Mesendoderm (in vitro differentiated cells): ENCODE data around the gene PLA2G4A.

ENCODE experiments used
- DNase-seq: peaks from one replicate; pipeline ENCODE4 v3.0.0; 2013
- H2AK5ac ChIP-seq: 2 replicates; pipeline ENCODE4 v1.6.1; 2013; ENCODE audit warnings: low read length, inconsistent platforms
- H2BK120ac ChIP-seq: 2 replicates; pipeline ENCODE4 v1.6.1; 2013; ENCODE audit warnings: low read depth, mild to moderate bottlenecking, low read length, moderate library complexity, mixed read lengths
- H2BK15ac ChIP-seq: replicated peaks from 2 replicates; pipeline ENCODE4 v1.6.1; 2013; ENCODE audit warnings: low read depth, mild to moderate bottlenecking, moderate library complexity
- H2BK5ac ChIP-seq: 2 replicates; pipeline ENCODE4 v1.6.1; 2013; ENCODE audit warnings: low read length, inconsistent platforms
- H3K18ac ChIP-seq: 2 replicates; pipeline ENCODE4 v1.6.1; 2013; ENCODE audit warnings: mild to moderate bottlenecking, low read length, mixed read lengths
- H3K23ac ChIP-seq: one replicate; pipeline ENCODE4 v1.6.1; 2013; ENCODE audit warnings: low read length
- H3K27ac ChIP-seq: 2 replicates; pipeline ENCODE4 v1.5.1; 2013; ENCODE audit warnings: low read depth, mild to moderate bottlenecking, inconsistent platforms, low read length, moderate library complexity
- H3K27me3 ChIP-seq: 2 replicates; pipeline ENCODE4 v1.6.1; 2013; ENCODE audit warnings: low read length, control low read depth, mild to moderate bottlenecking, inconsistent platforms; ENCODE audit not compliant: insufficient read depth, poor library complexity
- H3K36me3 ChIP-seq: 2 replicates; pipeline ENCODE4 v1.6.1; 2013; ENCODE audit warnings: low read length, inconsistent platforms; ENCODE audit not compliant: control insufficient read depth, insufficient read depth
- H3K4ac ChIP-seq: one replicate; pipeline ENCODE4 v1.6.1; 2013; ENCODE audit warnings: low read depth, mild to moderate bottlenecking, low read length, moderate library complexity
- H3K4me1 ChIP-seq: 2 replicates; pipeline ENCODE4 v1.6.1; 2013; ENCODE audit warnings: low read depth, low read length, inconsistent platforms; ENCODE audit not compliant: control insufficient read depth
- H3K4me2 ChIP-seq: 2 replicates; pipeline ENCODE4 v1.6.1; 2013; ENCODE audit warnings: low read length
- H3K4me3 ChIP-seq: 2 replicates; pipeline ENCODE4 v1.5.1; 2013; ENCODE audit warnings: mild to moderate bottlenecking, low read length
- H3K56ac ChIP-seq: one replicate; pipeline ENCODE4 v1.6.1; 2013; ENCODE audit warnings: low read length
- H3K79me1 ChIP-seq: 2 replicates; pipeline ENCODE4 v1.6.1; 2013; ENCODE audit warnings: low read length, inconsistent platforms
- H3K79me2 ChIP-seq: 2 replicates; pipeline ENCODE4 v1.6.1; 2013; ENCODE audit warnings: mild to moderate bottlenecking, low read length; ENCODE audit not compliant: control insufficient read depth, insufficient read depth
- H3K9ac ChIP-seq: 2 replicates; pipeline ENCODE4 v1.6.1; 2013; ENCODE audit warnings: low read length, inconsistent platforms
- H4K5ac ChIP-seq: one replicate; pipeline ENCODE4 v1.6.1; 2013; ENCODE audit warnings: low read length
- H4K8ac ChIP-seq: one replicate; pipeline ENCODE4 v1.6.1; 2013; ENCODE audit warnings: low read depth, mild to moderate bottlenecking, control low read depth, low read length, moderate library complexity
- WGBS: extraction: QIAGEN DNeasy Blood & Tissue Kit; methylation state at CpG from one replicate; pipeline ENCODE4 v1.1.7; 2013; ENCODE audit warnings: low lambda C conversion rate, missing lambda C conversion rate; ENCODE audit not compliant: insufficient coverage; ENCODE audit errors: extremely low coverage; 5-methylcytosine and 5-hydroxymethylcytosine counted together

PLA2G4A gene

DNA sequence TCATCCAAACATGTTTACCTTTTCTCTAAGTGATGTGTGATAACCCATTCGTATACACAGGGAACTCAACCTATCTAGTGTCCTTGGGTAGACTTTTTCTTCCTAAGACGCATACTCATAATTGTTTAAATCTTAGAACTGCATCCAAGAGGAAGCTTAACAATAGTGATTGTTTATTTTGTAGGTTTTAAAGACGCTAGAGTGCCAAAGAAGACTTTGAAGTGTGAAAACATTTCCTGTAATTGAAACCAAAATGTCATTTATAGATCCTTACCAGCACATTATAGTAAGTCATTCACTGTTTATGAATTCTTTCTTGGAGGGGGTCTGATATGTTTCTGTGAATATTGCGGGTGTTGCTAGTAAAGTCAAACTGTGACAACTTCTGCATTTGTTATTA lies 25.4 kb downstream of the PLA2G4A start:
- WGBS, result no CpG with 5 or more reads among the region's 4 CpGs

DNA sequence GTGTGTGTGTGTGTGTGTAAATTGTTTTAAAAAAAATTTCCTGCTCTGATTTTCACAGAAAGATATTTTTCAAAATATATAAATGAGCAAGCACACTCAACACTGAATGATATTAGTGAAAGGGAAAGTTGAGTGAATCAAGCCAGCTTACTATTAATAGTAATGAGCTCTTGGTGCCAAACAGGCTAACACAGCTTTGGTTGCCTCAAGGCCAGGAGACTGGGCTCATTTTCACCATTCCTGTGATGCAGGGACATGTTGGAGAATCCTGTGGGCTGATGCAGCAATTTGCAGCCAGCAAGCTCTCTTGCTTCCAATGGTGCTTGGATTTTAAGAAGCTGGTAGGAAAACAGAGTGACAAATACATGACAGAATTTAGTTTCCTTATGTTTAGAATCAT lies 30.2 kb downstream of the PLA2G4A start:
- H3K27ac ChIP-seq, result no peak overlapping the region
- H3K27me3 ChIP-seq, result no peaks in the 10 kb centered on the region

More for the DNA sequence above, 25.4 kb downstream of the PLA2G4A start:
- Histone ChIP-seq H3K79me2 (no peaks in the 10 kb centered on the region), H3K27ac (no peak overlapping the region), H3K23ac (no peak overlapping the region), H3K4me1 (no peaks in the 10 kb centered on the region), H3K27me3 (no peaks in the 10 kb centered on the region), H3K56ac (no peak overlapping the region), H2BK15ac (no peak overlapping the region), H3K4me2 (no peak overlapping the region), H3K4me3 (no peak overlapping the region), H3K4ac (no peak overlapping the region), H2BK5ac (no peak overlapping the region), H2AK5ac (no peak overlapping the region), H3K18ac (no peak overlapping the region), H4K8ac (no peak overlapping the region), H3K79me1 (no peaks in the 10 kb centered on the region), H3K9ac (no peak overlapping the region), H4K5ac (no peak overlapping the region), H2BK120ac (no peak overlapping the region), H3K36me3 (no peaks in the 10 kb centered on the region)
- DNase-seq, result no peak

DNA sequence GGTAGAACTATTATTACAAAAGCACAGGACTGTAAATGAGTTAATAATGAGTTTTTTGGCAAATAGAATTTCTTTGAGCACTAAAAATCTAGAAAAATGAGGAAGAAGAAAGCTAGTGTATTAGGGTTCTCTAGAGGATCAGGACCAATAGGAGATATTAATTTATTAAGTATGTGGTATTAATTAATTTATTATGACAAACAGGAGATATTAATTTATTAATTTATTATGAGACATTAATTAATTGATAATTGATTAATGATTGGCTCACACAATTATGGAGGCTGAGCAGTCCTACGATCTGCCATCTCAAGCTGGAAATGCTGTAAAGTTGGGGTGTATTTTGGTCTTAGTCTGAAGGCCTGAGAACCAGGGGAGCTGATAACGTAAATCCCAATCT lies 31.2 kb downstream of the PLA2G4A start:
- no peak overlapping the region for H4K5ac ChIP-seq
- H3K36me3 ChIP-seq, result no peaks in the 10 kb centered on the region
- H3K27me3 ChIP-seq, result no peaks in the 10 kb centered on the region
- no peaks in the 10 kb centered on the region for H3K4me1 ChIP-seq
- H2BK15ac ChIP-seq, result no peak overlapping the region
- no peak overlapping the region for H3K4me2 ChIP-seq
- H4K8ac ChIP-seq, result no peak overlapping the region
- H3K56ac ChIP-seq, result no peak overlapping the region
- no peak overlapping the region for H3K4me3 ChIP-seq
- no peak overlapping the region for H2AK5ac ChIP-seq
- no peak overlapping the region for H3K27ac ChIP-seq
- H3K79me1 ChIP-seq, result no peaks in the 10 kb centered on the region
- H3K23ac ChIP-seq, result no peak overlapping the region
- H3K79me2 ChIP-seq, result no peaks in the 10 kb centered on the region
- WGBS, result no CpG with 5 or more reads among the region's 2 CpGs
- no peak for DNase-seq
- H3K9ac ChIP-seq, result no peak overlapping the region
- H3K4ac ChIP-seq, result no peak overlapping the region
- H2BK5ac ChIP-seq, result no peak overlapping the region
- no peak overlapping the region for H2BK120ac ChIP-seq
- no peak overlapping the region for H3K18ac ChIP-seq

More for the DNA sequence above, 30.2 kb downstream of the PLA2G4A start:
- no peak overlapping the region for H3K9ac ChIP-seq
- no peak overlapping the region for H2AK5ac ChIP-seq
- no peaks in the 10 kb centered on the region for H3K79me2 ChIP-seq
- H3K36me3 ChIP-seq, result no peaks in the 10 kb centered on the region
- no peaks in the 10 kb centered on the region for H3K79me1 ChIP-seq
- H3K4me3 ChIP-seq, result no peak overlapping the region
- no peak overlapping the region for H3K4me2 ChIP-seq
- no peak overlapping the region for H4K5ac ChIP-seq
- no peak overlapping the region for H2BK15ac ChIP-seq
- H2BK5ac ChIP-seq, result no peak overlapping the region
- no peak overlapping the region for H3K56ac ChIP-seq
- H2BK120ac ChIP-seq, result no peak overlapping the region
- peak; percentile 42 for DNase-seq
- H3K18ac ChIP-seq, result no peak overlapping the region
- no peak overlapping the region for H4K8ac ChIP-seq
- H3K4me1 ChIP-seq, result no peaks in the 10 kb centered on the region
- H3K4ac ChIP-seq, result no peak overlapping the region
- no peak overlapping the region for H3K23ac ChIP-seq

DNA sequence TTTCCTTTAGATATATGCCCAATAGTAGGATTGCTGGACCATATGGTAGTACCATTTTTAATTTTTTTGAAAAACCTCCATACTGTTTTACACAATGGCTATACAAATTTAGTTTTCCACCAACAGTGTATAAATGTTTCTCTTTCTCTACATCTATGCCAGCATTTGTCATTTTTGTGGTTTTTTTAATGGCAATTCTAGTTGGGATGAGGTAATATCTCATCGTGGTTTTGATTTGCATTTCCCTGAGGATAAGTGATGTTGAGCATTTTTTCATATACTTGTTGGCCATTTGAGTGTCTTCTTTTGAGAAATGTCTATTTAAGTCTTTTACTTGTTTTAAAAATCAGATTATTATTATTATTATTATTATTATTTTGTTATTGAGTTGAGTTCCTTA lies 35.5 kb downstream of the PLA2G4A start:
- Histone ChIP-seq H3K9ac (no peak overlapping the region), H3K4me3 (no peak overlapping the region), H4K5ac (no peak overlapping the region), H4K8ac (no peak overlapping the region), H3K4me1 (no peaks in the 10 kb centered on the region), H2AK5ac (no peak overlapping the region), H3K27ac (no peak overlapping the region), H3K18ac (no peak overlapping the region), H2BK5ac (no peak overlapping the region), H2BK120ac (no peak overlapping the region), H3K4me2 (no peak overlapping the region), H3K23ac (no peak overlapping the region), H2BK15ac (no peak overlapping the region), H3K36me3 (no peaks in the 10 kb centered on the region), H3K79me1 (no peaks in the 10 kb centered on the region), H3K79me2 (no peaks in the 10 kb centered on the region), H3K4ac (no peak overlapping the region), H3K27me3 (no peaks in the 10 kb centered on the region), H3K56ac (no peak overlapping the region)
- no CpG with 5 or more reads among the region's 1 CpG for WGBS
- no peak for DNase-seq

DNA sequence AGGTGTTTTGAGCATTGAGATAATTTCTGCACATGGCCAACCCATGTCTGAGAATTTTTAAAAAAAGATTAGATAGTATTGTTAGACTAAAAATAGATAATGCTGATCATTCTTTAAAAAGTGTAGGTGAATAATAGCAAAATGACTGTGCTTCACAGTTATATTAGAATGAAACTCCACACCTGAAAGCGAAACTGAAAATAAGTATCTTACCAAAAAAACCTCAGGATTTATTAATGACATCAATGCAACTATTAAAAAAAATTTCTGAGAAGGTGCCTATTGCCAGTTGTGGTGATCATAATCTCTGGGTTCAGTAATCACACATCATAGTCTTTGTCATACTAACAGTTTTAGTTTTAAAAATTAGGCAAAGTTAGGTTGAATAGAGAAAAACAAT lies 36.5 kb downstream of the PLA2G4A start:
- H4K8ac ChIP-seq, result no peak overlapping the region
- H3K4me3 ChIP-seq, result no peak overlapping the region
- no peaks in the 10 kb centered on the region for H3K79me2 ChIP-seq
- H3K4me2 ChIP-seq, result no peak overlapping the region
- H2BK15ac ChIP-seq, result no peak overlapping the region
- no peaks in the 10 kb centered on the region for H3K4me1 ChIP-seq
- no peaks in the 10 kb centered on the region for H3K27me3 ChIP-seq
- H2BK120ac ChIP-seq, result no peak overlapping the region
- no peak for DNase-seq
- no CpG with 5 or more reads among the region's 1 CpG for WGBS
- no peak overlapping the region for H3K4ac ChIP-seq
- H3K23ac ChIP-seq, result no peak overlapping the region
- H2BK5ac ChIP-seq, result no peak overlapping the region
- no peaks in the 10 kb centered on the region for H3K36me3 ChIP-seq
- H3K27ac ChIP-seq, result no peak overlapping the region
- no peak overlapping the region for H4K5ac ChIP-seq
- no peak overlapping the region for H3K56ac ChIP-seq
- no peaks in the 10 kb centered on the region for H3K79me1 ChIP-seq
- no peak overlapping the region for H3K18ac ChIP-seq
- H3K9ac ChIP-seq, result no peak overlapping the region
- no peak overlapping the region for H2AK5ac ChIP-seq

DNA sequence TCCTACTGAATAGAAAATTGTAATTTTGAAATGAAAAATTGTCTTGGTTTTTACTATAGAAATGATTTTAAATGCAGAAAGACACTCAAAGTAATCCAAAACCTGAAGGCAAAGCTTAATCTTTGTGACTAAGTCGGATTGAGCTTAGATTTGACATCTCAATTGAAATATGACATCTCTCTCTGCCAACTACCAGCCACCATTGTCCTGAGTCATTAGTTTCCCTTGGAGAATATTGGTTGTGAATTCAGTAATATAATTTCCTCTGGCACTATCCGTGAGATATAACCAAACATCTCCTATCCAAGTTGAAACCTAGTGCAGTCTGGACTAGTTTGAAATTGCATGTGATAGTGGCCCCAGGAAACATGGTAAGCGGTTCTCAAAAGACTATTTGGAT lies 37.1 kb downstream of the PLA2G4A start:
- Histone ChIP-seq H4K8ac (no peak overlapping the region), H3K36me3 (no peaks in the 10 kb centered on the region), H3K4me2 (no peak overlapping the region), H3K4me1 (no peaks in the 10 kb centered on the region), H3K79me2 (no peaks in the 10 kb centered on the region), H3K56ac (no peak overlapping the region), H2BK5ac (no peak overlapping the region), H3K9ac (no peak overlapping the region), H2BK120ac (no peak overlapping the region), H3K4me3 (no peak overlapping the region), H3K18ac (no peak overlapping the region), H4K5ac (no peak overlapping the region), H3K79me1 (no peaks in the 10 kb centered on the region), H3K27ac (no peak overlapping the region), H2AK5ac (no peak overlapping the region), H2BK15ac (no peak overlapping the region), H3K27me3 (no peaks in the 10 kb centered on the region), H3K23ac (no peak overlapping the region), H3K4ac (no peak overlapping the region)
- DNase-seq, result no peak
- WGBS, result no CpG with 5 or more reads among the region's 3 CpGs
